Chondrocyte (in vitro differentiated cells): ENCODE data around the gene SYT7. TPM values are rescaled to one million over a fixed set of nuclear protein-coding genes. Genes with fewer than 3 reads are reported as not detected.

Experiments
- DNase-seq: peaks from one replicate; pipeline ENCODE4 v3.0.0; 2021; ENCODE audit warnings: mixed read lengths, low spot score
- H3K27ac Mint-ChIP-seq: one replicate; pipeline ENCODE4 v1.8.0; 2021; ENCODE audit warnings: mild to moderate bottlenecking, moderate library complexity, mixed read lengths; ENCODE audit not compliant: unreplicated experiment
- H3K27me3 Mint-ChIP-seq: 2 replicates; pipeline ENCODE4 v1.8.0; 2021; ENCODE audit warnings: low read depth, mixed read lengths
- H3K36me3 Mint-ChIP-seq: 2 replicates; pipeline ENCODE4 v1.8.0; 2021; ENCODE audit warnings: low read depth, mixed read lengths
- H3K4me1 Mint-ChIP-seq: 2 replicates; pipeline ENCODE4 v1.8.0; 2021; ENCODE audit warnings: low read depth, mild to moderate bottlenecking, mixed read lengths
- H3K4me3 Mint-ChIP-seq: one replicate; pipeline ENCODE4 v1.8.0; 2021; ENCODE audit warnings: mild to moderate bottlenecking, moderate library complexity, mixed read lengths; ENCODE audit not compliant: unreplicated experiment
- H3K9me3 Mint-ChIP-seq: 2 replicates; pipeline ENCODE4 v1.8.0; 2021; ENCODE audit warnings: low read depth, mixed read lengths
- CTCF ChIP-seq: fragments of 200-600 bp; sonication (generic); IDR thresholded peaks from 2 replicates; pipeline ENCODE4 v1.5.0; 2021; ENCODE audit warnings: antibody characterized with exemption, mild to moderate bottlenecking, moderate library complexity
- total RNA-seq: library from RNA; stranded (reverse); gene quantifications from 3 replicates; pipeline ENCODE4 v1.2.1, GENCODE V29; 2021

Gene SYT7
- total RNA-seq, 1 donor from 2014 or later: 1.5 TPM

GRCh38 chr11:61560751-61561150 is 20.1 kb downstream of the SYT7 start:
- Mint-ChIP-seq H3K4me3 (no peak overlapping the region), H3K36me3 (no peaks in the 10 kb centered on the region), H3K4me1 (peaks cover 1% of the 10 kb centered on the region), H3K27ac (no peak overlapping the region), H3K9me3 (no peaks in the 10 kb centered on the region), H3K27me3 (peaks cover 79% of the 10 kb centered on the region)
- no peak for DNase-seq
- TF ChIP-seq CTCF: no peak

GRCh38 chr11:61556621-61557020 is 24.3 kb downstream of the SYT7 start:
- Mint-ChIP-seq H3K36me3 (no peaks in the 10 kb centered on the region), H3K27ac (no peak overlapping the region), H3K9me3 (no peaks in the 10 kb centered on the region), H3K4me3 (no peak overlapping the region), H3K4me1 (peaks cover 6% of the 10 kb centered on the region), H3K27me3 (peaks cover 78% of the 10 kb centered on the region)
- no peak for DNase-seq
- no peak for TF ChIP-seq CTCF

GRCh38 chr11:61555978-61556377 is 24.9 kb downstream of the SYT7 start:
- H3K9me3 Mint-ChIP-seq: no peaks in the 10 kb centered on the region
- H3K36me3 Mint-ChIP-seq: no peaks in the 10 kb centered on the region
- TF ChIP-seq CTCF: no peak
- no peak overlapping the region for H3K27ac Mint-ChIP-seq
- peaks cover 6% of the 10 kb centered on the region for H3K4me1 Mint-ChIP-seq
- H3K4me3 Mint-ChIP-seq: no peak overlapping the region
- no peak for DNase-seq
- peaks cover 73% of the 10 kb centered on the region for H3K27me3 Mint-ChIP-seq

GRCh38 chr11:61555051-61555969 is 25.6 kb downstream of the SYT7 start:
- Mint-ChIP-seq H3K9me3 (no peaks in the 10 kb centered on the region), H3K4me3 (peak overlapping the region; percentile 22), H3K27ac (no peak overlapping the region), H3K27me3 (peaks cover 67% of the 10 kb centered on the region), H3K4me1 (peaks cover 6% of the 10 kb centered on the region), H3K36me3 (no peaks in the 10 kb centered on the region)
- DNase-seq: no peak
- peak; percentile 64 for TF ChIP-seq CTCF

- peaks cover 59% of the 10 kb centered on the region for H3K27me3 Mint-ChIP-seq
- H3K9me3 Mint-ChIP-seq: no peaks in the 10 kb centered on the region
- no peaks in the 10 kb centered on the region for H3K36me3 Mint-ChIP-seq
- H3K4me1 Mint-ChIP-seq: peaks cover 6% of the 10 kb centered on the region
- no peak overlapping the region for H3K27ac Mint-ChIP-seq
- no peak overlapping the region for H3K4me3 Mint-ChIP-seq
- no peak for DNase-seq
- TF ChIP-seq CTCF: no peak
These were observed 26.5 kb downstream of the SYT7 start for GRCh38 chr11:61554172-61554988.
